ENCODE measurements around the gene AP3S2.

AP3S2 gene

DNA sequence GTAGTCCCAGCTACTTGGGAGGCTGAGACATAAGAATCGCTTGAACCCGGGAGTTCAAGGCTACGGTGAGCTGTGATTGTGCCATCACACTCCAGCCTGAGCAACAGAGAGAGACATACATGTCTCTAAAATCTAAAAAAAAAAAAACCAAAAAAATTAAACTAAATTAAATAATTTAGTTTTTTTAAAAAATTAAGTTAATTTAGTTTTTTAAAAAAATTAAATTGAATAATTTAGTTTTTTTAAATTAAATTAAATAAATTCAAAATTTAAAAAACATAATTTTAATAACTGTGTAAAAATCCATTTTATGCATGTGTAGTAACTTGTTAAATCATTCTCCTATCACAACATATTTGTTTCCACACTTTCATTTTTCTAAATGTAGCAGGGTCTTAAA, 39.1 kb upstream of the AP3S2 start:
- no peak overlapping the region for H3K4me3 ChIP-seq (replicated peaks; ENCODE audit: low read depth, low read length)
- TF ChIP-seq, protein P1, sequence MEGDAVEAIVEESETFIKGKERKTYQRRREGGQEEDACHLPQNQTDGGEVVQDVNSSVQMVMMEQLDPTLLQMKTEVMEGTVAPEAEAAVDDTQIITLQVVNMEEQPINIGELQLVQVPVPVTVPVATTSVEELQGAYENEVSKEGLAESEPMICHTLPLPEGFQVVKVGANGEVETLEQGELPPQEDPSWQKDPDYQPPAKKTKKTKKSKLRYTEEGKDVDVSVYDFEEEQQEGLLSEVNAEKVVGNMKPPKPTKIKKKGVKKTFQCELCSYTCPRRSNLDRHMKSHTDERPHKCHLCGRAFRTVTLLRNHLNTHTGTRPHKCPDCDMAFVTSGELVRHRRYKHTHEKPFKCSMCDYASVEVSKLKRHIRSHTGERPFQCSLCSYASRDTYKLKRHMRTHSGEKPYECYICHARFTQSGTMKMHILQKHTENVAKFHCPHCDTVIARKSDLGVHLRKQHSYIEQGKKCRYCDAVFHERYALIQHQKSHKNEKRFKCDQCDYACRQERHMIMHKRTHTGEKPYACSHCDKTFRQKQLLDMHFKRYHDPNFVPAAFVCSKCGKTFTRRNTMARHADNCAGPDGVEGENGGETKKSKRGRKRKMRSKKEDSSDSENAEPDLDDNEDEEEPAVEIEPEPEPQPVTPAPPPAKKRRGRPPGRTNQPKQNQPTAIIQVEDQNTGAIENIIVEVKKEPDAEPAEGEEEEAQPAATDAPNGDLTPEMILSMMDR (IDR thresholded peaks at IDR 0.05; ENCODE audit: low read length, missing control alignments): no peak
- DNase-seq (ENCODE audit: low read depth): no peak

DNA sequence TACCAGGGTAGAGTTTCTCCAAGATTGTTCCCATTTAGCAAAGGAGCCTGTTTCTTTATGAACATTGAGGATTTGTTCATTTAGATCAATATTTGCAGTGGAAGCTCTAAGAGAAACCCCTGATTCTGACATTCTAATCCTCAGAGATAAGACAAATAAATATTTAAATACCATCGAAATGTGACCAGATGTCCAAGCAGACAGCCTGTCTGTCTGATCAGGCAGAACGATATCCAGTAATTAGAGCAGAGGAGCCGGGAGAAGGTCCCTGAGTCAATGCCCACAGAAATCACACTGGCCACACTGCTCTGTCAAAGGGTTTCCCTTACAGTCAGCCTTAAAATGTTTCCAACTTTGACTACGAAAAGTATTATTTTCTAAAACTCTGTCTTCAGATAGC, 34.6 kb upstream of the AP3S2 start:
- no peak overlapping the region for H3K4me3 ChIP-seq (replicated peaks; ENCODE audit: low read depth, low read length)
- DNase-seq (ENCODE audit: low read depth): no peak
- TF ChIP-seq, protein P1 (IDR thresholded peaks at IDR 0.05; ENCODE audit: low read length, missing control alignments): no peak

DNA sequence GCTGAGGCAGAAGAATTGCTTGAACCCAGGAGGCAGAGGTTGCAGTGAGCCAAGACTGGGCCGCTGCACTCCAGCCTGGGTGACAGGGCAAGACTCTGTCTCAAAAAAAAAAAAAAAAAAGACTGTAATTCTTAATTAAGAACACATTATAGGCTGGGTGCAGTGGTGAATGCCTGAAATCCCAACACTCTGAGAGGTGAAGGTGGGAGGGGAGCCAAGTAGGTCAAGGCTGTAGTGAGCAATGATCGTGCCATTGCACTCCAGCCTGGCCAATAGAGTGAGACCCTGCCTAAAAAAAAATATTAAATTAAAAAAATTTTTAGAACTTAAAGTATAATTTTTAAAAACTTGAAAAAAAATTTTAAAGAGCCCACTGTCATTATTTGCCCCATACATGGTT, 32.4 kb upstream of the AP3S2 start:
- DNase-seq (ENCODE audit: low read depth): no peak
- TF ChIP-seq, protein P1 (IDR thresholded peaks at IDR 0.05; ENCODE audit: low read length, missing control alignments): no peak

DNA sequence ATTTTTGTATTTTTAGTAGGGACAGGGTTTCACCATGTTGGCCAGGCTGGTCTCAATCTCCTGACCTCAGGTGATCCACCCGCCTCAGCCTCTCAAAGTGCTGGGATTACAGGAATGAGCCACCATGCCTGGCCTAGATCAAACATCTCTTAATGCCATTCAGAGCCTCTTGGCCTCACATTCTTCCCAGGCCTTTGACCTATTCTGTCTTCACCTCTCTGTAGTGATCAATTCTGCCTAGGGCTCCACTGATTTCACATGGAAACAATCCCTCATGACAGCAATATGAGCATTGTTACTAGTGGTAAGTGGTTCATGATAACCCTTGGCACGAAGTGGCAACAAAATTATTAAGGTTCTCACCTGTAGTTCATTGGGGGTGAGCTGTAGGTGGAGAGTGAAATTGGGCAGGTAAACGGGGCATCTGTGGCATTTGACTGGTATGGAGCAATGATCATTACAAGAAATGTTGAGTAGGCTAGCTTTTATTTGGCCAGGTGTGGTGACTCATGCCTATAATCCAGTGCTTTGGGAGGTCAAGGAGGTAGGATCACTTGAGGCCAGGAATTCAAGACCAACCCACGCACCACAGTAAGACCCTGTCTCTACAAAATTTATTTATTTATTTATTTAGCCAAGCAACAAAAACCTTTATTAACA, 23.8 kb upstream of the AP3S2 start:
- TF ChIP-seq, protein P1 (IDR thresholded peaks at IDR 0.05; ENCODE audit: low read length, missing control alignments): no peak
- no peak for DNase-seq (ENCODE audit: low read depth)
- no peak overlapping the region for H3K4me3 ChIP-seq (replicated peaks; ENCODE audit: low read depth, low read length)

More for the DNA sequence above, 32.4 kb upstream of the AP3S2 start:
- no peak overlapping the region for H3K4me3 ChIP-seq (replicated peaks; ENCODE audit: low read depth, low read length)

DNA sequence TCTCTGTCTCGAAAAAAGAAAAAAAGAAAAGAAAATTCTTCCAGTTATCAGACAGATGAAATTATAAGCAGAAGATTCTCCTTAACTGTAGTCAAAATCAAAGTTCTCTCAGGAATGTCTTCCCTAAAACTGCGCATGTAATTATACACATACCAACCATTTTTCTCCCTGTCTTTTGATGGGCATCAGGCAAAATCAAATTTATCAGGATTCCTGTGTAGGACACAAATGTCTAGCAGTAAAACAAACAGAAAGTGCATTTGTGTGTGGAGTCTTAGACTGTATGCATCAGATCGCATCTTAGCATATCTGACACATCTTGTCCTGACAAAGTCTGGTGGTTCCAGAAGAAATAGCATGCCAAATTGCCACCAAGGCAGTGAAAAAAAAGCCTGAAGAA, 22.9 kb upstream of the AP3S2 start:
- TF ChIP-seq, protein P1 (IDR thresholded peaks at IDR 0.05; ENCODE audit: low read length, missing control alignments): no peak
- DNase-seq (ENCODE audit: low read depth): no peak
- no peak overlapping the region for H3K4me3 ChIP-seq (replicated peaks; ENCODE audit: low read depth, low read length)

DNA sequence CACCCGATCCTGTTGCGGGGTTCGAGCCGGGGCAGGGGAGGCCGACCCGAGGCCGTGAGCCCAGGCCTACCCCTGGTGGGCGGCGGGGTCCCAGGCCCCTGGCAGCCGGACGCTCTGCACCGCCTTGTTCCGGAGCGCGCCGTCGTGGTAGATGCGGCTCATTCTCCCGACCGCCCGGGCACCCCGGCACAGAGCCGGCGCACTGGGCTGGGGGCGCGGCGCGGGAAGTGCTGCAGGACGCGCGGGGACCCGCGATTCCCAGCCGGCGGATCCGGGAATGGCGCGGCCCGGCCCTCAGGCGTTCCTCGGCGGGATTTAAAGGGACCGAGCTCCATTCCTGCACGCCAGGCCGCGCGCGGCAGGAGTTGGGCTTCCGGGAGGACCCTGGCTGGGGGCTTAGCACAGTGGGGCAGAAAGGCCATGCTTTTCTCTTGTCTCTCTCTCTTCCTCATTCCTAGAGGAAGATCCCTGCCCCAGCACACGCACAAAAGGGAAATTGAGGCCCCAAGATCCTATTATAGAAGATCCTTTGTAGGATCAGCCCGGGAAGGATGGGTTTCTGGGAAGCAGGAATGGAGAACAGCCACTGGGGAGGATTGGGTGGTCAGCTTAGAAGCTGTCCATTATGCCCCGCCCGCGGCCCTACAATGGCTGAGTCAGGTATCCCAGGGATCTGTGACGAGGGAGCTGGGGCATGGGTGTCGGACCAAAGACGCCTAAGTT, 19.0 kb upstream of the AP3S2 start, which contains the start of gene ARPIN:
TSS of gene ARPIN (minus strand) at position 279 of the 723 bp plus-strand sequence. CDS start at position 162, 117 bp downstream.
- peak; percentile 41 for DNase-seq (ENCODE audit: low read depth)
- peak within 1 kb of the TSS; percentile 72 for H3K4me3 ChIP-seq (replicated peaks; ENCODE audit: low read depth, low read length)

More for the DNA sequence above, 19.0 kb upstream of the AP3S2 start, which contains the start of gene ARPIN:
- TF ChIP-seq, protein P1 (IDR thresholded peaks at IDR 0.05; ENCODE audit: low read length, missing control alignments): no peak

Data from fibroblast of pulmonary artery (primary cell).